GM12872 (cell line): ENCODE data around the gene RMND5A.

Experiments used
- CTCF ChIP-seq: IDR thresholded peaks from 3 replicates; pipeline ENCODE4 v1.5.1; 2011; ENCODE audit warnings: low read depth, mild to moderate bottlenecking, low read length, moderate library complexity; ENCODE audit not compliant: insufficient read depth

The RMND5A gene

GRCh38 chr2:86700690-86701089 is 19.4 kb upstream of the RMND5A start:
- TF ChIP-seq CTCF: no peak

GRCh38 chr2:86703704-86704361 is 16.3 kb upstream of the RMND5A start:
- no peak for TF ChIP-seq CTCF

- TF ChIP-seq CTCF: no peak
Measured at GRCh38 chr2:86704459-86704971, 15.6 kb upstream of the RMND5A start.

- no peak for TF ChIP-seq CTCF
Measured at GRCh38 chr2:86706220-86706619, 13.9 kb upstream of the RMND5A start.

GRCh38 chr2:86706935-86707334 is 13.2 kb upstream of the RMND5A start:
- no peak for TF ChIP-seq CTCF

- no peak for TF ChIP-seq CTCF
Measured at GRCh38 chr2:86744152-86744551, 24.1 kb downstream of the RMND5A start.

- no peak for TF ChIP-seq CTCF
Measured at GRCh38 chr2:86746939-86747338, 26.8 kb downstream of the RMND5A start.
